DOHH2 (cell line): ENCODE measurements around the gene ELAC2.

ENCODE experiments used
- EZH2phosphoT487 ChIP-seq: fragments of 200-600 bp; sonication (generic); IDR thresholded peaks from 2 replicates; pipeline ENCODE4 v1.6.1; 2017; ENCODE audit warnings: borderline replicate concordance, mild to moderate bottlenecking, antibody characterized with exemption, low read length, moderate library complexity, mixed read lengths
- TF ChIP-seq, protein P1 (sequence below): fragments of 200-600 bp; sonication (generic); IDR thresholded peaks from one replicate; pipeline ENCODE4 v1.5.1; 2014; ENCODE audit warnings: antibody characterized with exemption, mild to moderate bottlenecking, low read depth, low read length; ENCODE audit not compliant: poor library complexity, severe bottlenecking

DNA sequence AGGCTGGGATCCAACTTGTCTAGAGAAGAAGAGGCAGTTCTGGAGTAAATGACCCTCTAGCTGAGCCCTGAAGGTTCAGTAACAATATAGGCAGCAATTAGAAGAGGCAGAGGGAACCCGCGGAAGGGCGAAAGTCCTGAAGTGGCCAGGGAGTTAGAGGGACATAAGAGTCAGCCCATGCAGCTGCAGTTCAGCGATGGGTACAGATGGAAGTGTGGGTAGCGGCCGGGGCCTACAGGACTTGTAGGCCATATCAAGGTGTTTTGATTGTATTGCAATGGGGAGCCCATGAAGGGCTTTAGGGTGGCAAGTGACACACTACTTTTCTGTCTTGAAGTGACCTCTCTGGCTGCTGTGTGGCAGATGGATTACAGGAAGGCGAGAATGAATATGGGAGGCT lies 3.0 kb downstream of the ELAC2 start:
- TF ChIP-seq, protein P1, sequence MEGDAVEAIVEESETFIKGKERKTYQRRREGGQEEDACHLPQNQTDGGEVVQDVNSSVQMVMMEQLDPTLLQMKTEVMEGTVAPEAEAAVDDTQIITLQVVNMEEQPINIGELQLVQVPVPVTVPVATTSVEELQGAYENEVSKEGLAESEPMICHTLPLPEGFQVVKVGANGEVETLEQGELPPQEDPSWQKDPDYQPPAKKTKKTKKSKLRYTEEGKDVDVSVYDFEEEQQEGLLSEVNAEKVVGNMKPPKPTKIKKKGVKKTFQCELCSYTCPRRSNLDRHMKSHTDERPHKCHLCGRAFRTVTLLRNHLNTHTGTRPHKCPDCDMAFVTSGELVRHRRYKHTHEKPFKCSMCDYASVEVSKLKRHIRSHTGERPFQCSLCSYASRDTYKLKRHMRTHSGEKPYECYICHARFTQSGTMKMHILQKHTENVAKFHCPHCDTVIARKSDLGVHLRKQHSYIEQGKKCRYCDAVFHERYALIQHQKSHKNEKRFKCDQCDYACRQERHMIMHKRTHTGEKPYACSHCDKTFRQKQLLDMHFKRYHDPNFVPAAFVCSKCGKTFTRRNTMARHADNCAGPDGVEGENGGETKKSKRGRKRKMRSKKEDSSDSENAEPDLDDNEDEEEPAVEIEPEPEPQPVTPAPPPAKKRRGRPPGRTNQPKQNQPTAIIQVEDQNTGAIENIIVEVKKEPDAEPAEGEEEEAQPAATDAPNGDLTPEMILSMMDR, result no peak
- TF ChIP-seq EZH2phosphoT487, result no peak
